HT-29 (cell line): Measurements from ENCODE around the gene KLHDC3. TPM values are rescaled to one million over a fixed set of nuclear protein-coding genes. Genes with fewer than 3 reads are reported as not detected.
"Not testable (repeated sequence)": the region's sequence is repeated elsewhere in the genome, so short reads cannot be mapped to it uniquely, and the experiment has no call there.

ENCODE experiments used
- DNase-seq: peaks from one replicate; pipeline ENCODE4 v3.0.0-alpha.2; 2015; ENCODE audit warnings: low spot score
- total RNA-seq: library from RNA; depleted of rRNA; stranded (reverse); fragments of >200 nt; shearing (Covaris generic); gene quantifications from 2 replicates; pipeline ENCODE4 v1.2.3, GENCODE V29; 2014

Gene KLHDC3
- total RNA-seq, 1 experiment from 2014 or later = 126 TPM

DNA sequence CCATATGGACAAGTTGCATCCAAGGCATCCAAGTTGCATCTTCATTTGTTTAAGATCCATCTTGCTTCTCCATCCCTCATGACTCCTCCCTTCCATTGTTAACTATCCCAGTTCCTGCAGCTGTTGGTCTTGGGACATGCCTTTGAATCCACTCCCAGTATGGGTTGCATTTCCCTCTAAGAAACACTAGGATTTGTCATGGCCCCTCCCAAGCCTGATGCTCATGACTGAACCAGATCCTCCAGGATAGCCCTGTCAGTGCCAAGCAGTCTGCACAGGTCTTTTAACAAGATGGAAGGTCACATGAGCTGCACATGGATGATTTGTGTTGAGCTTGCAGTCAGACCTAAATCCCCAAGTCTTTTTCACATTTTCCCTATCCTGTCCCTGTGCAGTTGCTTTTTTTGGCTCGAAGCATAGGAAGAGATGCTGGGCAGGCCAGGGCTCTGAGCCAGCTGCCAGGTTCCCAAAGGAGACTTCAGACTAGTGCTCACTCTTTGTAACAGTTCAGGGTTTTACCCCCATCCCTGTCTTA is 25.5 kb upstream of the KLHDC3 start:
- no peak for DNase-seq

DNA sequence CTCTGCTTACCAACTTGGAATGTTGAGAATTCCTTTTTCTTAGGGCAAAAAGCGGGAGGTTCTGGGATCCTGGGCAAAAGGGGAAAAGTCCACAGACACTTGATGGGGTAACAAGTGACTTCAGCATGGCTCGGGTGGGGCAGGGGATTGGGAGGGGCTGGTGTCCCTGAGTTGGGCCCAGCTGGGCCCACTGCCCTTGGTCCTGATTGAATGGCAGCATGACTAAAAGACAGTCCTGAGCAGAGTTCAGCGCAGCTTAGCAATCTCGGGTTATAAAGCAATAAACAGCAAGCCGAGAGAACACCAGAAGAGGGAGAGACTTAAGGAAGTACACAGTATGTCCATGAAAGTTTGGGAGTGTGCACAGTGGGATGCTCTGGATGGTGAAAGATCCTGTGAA is 24.1 kb upstream of the KLHDC3 start:
- DNase-seq = no peak

DNA sequence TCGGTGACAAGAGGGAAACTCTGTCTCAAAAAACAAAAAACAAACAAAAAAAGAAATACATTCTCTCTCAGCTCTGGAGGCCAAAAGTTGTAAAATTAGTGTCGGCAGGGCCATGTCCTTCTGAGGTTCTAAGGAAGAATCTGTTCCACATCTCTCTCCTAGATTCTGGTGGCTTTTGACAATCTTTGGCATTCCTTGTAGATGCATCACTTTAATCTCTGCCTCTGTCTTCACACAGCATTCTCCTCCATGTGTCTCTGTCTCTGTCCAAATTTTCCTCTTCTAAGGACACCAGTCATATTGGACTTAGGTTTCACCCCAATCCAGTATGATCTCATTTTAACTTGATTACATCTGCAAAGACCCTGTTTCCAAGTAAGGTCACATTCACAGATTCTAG is 20.6 kb upstream of the KLHDC3 start:
- no peak for DNase-seq

DNA sequence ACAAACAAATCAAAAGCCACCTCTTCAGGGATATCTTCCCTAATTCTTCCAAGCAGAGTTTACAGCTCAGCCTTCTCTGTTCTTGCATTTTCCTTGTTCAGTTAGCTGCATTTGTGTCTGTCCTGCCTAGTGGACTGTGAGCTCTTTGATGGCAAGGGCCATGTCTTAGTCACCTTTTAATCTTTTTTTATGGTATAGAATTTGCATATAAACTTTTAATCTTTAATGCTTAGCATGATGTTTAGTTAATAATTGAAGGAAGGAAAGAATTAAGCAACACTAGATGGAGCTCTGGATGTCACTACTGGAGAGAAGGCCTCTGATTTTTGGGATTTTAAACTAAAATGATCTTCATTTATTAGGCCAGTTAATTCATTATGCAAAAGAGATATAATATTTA is 17.5 kb upstream of the KLHDC3 start:
- DNase-seq = peak; percentile 51

DNA sequence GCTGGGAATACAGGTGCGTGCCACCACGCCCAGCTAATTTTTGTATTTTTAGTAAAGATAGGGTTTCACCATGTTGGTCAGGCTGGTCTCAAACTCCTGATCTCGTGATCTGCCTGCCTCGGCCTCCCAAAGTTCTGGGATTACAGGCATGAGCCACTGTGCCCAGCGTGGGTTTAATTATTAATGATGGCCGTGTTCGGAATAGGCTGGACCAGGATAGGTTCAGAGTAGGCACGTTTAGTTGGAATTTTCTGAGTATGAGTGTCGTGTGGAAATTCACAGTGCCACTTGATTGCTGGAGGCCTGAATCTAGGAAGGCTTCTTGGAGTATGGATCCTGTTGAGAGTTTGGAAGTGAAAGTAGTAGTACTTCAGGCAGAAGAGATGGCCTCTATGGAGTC is 15.8 kb upstream of the KLHDC3 start:
- not testable (repeated sequence) for DNase-seq

DNA sequence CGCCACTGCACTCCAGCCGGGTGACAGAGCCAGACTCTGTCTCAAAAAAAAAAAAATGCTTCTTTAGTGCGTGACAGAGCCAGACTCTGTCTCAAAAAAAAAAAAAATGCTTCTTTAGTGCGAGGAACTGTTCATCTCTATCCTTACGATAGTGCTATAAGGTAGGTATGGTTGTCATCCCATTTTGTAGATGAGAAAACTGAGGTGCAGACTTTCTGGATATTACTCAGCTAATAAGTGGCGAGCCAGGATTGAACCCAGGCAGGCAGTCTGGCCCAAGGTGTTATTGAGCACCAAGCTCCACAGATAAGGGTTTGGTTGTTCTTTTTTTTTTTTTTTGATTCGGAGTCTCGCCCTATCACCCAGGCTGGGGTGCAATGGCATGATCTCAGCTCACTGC is 12.2 kb upstream of the KLHDC3 start:
- DNase-seq = no peak

DNA sequence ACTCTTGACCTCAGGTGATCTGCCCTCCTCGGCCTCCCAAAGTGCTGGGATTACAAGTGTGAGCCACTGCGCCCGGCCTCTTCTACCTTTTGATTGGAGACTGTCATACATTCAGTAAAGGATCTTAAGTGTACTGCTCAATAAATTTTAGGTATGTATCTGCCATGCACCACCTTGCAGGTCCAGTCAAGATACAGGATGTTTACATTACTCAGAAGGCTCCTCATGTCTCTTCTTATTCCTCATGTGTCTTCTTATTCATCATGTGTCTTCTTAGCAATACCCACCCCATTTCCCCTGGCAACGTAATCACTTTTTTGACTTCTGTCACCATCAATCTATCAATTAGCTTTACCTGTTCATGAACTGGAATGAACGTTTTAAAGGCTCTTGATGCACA is 8.2 kb upstream of the KLHDC3 start:
- DNase-seq = no peak

DNA sequence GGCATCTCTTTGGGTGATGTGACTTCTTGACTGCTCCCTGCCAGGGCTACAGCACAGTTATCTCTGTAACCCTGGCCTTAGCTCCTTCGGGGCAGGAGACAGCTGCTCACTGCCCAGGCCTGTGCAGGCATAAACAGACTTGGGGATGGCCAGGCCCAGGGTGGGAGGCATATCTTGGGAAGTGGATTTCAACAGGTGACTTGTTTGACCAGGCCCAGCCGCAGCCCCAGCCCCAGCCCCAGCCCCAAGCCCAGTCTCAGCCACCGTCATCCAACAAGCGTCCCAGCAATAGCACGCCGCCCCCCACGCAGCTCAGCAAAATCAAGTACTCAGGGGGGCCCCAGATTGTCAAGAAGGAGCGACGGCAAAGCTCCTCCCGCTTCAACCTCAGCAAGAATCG is 7.8 kb upstream of the KLHDC3 start:
- no peak for DNase-seq

DNA sequence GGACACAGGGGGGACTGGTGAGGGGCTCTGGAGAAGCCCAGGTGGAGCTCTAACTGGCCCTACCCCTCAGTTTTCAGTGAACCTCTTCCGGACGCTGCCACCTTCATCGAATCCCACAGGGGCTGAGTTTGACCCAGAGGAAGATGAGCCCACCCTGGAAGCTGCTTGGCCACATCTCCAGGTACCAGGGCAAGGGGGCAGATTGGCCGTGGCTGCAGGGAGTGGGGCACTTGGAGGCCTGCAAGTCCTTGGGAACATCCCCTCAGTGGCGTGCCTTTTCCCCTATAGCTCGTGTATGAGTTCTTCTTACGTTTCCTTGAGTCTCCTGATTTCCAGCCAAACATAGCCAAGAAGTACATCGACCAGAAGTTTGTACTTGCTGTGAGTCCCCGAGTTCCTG is 6.9 kb upstream of the KLHDC3 start:
- no peak for DNase-seq

DNA sequence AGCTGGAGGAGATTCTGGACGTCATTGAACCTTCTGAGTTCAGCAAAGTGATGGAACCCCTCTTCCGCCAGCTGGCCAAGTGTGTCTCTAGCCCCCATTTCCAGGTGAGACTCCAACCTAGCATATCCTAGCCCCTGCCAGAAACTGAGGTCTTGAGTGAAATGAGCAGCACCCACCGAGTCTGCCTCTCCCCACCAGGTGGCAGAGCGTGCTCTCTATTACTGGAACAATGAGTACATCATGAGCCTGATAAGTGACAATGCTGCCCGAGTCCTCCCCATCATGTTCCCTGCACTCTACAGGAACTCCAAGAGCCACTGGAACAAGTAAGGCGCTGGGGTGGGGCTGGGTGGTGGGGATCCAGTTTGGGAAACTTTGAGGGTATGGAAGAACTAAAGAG is 4.9 kb upstream of the KLHDC3 start:
- DNase-seq = peak; percentile 67

DNA sequence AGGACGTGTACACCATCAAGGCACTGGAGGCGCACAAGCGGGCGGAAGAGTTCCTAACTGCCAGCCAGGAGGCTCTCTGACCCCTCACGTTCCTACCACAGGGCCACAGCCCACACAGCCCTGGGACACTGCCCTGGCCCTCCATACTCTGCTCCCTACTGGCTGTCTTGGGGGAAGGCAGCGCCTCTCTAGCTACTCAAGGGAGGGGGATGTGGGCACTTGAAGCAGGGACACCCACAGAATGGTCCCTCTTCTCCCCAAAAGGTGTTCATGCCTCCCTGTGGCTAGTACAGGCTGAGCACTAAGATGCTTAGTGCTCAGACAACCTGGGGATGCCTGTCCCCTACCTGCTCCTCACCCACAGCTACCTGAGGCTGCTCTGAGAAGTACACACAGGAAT is 2.8 kb upstream of the KLHDC3 start:
- DNase-seq = no peak

DNA sequence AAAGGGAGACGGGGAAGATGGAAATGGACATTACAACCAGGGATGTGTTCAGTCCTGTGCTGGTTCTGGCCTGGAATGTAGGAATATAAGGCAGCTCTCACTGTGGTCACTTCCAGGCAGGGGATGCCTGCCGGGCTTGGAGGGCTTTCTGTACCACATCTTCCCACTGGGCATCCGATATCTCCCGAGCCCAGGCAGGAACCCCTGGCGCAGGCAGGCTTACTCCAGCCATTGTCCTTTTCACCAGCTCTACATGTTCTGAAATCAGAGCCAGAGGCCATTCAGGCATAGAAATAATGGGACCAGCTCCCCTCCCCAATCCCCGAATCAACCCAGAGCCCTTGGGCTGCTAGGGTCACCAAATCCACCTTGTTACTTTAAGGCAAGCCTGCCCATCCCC is 1.7 kb upstream of the KLHDC3 start:
- DNase-seq = no peak

DNA sequence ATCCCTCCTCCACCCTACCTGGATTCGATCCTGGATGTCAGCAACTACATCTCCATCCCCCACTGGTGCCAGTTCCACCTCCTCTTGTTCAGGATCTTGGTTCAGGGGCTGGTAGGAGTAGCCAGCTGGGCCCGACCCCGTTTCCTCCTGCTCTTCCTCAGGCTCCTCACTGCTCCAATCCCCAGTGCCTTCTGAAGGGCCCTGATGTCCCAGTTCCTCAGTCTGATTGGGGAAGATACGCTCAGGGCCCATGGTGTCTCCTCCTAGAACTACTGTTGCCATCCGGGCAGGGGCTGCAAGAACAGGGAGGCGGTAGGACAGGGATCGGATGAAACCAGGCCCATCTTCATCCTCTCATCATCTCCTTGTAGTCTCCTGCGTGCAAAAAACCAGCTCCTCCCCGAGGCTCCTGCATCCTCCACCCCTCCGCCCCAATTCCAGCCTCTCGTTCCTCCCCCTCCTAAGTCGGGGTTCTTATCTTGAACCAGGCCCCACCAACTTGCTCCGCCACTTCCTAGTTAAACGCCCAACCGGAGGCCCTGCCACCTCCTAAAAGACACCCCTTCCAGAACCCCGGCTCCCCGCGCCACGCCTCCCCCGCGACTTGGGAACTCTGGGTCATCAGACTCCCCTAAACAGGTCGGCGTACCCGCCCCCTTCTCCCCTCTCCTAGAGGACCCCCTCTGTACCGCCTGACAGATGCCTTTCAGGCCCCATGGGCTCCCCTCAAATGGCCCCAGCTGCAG is 779 bp upstream of the KLHDC3 start:
- peak; percentile 19 for DNase-seq

DNA sequence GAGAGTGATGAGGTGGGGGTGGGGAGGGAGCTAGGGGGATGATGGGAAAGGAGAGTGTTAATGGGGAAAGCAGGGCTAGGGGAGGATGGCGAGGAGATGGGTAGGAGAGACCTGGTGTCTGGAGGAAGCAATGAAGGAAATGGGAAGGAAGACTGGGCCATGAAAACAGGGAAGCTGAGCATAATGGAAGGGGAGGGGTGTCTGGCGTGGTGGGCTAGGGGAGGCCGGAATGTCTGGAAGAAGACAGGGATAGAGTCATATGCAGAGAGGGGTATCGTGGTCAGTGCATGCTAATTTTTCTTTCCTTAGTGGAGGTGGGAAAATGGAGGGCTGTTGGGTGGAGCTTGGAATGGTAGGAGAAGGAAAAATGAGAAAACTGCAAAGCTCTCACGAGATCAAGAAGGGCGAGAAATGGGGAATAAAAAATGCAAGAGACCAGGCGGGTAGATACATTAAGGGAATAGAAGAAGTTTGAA is 423 bp downstream of the KLHDC3 start:
- no peak for DNase-seq

DNA sequence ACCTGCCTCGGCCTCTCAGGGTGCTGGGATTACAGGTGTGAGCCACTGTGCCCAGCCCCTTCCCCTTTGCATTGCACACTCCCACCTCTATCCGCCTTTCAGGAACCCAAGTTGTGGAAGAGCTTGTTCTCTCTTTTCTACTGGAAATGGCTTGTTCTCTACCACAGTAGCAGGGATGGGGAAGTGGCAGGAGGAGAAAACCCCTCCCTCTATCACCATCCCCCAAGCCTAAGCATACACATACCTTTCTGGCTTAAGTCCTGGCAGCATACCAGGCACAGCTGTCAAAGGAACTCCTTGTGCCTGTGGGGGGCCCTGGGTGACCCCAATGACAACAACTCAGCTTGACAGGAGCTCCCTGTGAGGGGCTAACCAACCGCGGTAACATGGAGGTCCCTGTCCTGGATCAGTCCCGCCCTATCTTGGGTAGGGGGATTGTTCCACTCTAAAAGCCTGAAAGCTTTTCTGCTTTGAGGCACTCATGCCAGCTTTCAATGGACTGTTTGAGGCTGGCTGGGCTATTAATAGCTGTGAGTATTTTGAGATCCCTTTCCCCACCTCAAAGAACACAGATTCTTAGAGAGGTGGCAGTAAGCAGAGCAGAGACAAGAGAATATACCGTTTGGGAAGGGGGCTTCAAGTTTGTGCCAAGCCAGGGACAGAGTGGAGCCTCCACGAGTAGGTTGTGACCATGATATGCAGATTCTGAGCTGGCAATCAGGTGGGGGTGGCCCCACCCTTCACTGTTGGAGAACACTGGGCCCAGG is 2.3 kb downstream of the KLHDC3 start:
- DNase-seq = no peak

DNA sequence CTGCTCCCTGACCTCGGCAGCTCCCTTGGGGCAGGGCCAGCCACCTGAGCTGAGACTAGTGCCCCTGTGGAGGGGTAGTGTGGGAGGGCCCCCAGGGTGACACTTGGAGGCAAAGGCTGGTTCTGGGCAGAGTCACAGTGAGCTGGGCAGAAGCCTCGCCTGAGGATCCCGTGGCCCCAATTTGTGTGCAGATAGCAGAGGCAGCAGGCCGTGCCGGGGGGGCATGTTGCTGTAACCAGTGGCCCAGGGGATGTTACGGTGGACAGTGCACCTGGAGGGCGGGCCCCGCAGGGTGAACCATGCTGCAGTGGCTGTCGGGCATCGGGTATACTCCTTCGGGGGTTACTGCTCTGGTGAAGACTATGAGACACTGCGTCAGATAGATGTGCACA is 2.9 kb downstream of the KLHDC3 start:
- DNase-seq = no peak

DNA sequence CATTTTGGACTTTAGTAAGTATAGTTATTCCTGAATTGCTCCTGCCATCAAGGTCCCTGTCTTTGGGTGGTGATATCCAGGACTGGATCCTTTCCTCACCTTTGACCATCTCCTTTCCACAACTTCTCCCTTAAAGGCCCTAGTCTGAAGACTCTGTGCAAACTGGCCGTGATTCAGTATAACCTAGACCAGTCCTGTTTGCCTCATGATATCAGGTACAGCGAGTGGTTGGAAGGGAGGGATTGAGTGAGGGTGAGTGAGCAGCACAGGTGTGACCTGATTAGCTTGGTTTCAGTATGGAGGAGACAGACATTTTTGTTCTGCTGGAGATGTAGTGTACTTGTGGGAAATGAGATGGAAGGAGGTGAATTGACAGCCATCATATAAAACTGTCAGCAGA is 5.1 kb downstream of the KLHDC3 start:
- DNase-seq = no peak

DNA sequence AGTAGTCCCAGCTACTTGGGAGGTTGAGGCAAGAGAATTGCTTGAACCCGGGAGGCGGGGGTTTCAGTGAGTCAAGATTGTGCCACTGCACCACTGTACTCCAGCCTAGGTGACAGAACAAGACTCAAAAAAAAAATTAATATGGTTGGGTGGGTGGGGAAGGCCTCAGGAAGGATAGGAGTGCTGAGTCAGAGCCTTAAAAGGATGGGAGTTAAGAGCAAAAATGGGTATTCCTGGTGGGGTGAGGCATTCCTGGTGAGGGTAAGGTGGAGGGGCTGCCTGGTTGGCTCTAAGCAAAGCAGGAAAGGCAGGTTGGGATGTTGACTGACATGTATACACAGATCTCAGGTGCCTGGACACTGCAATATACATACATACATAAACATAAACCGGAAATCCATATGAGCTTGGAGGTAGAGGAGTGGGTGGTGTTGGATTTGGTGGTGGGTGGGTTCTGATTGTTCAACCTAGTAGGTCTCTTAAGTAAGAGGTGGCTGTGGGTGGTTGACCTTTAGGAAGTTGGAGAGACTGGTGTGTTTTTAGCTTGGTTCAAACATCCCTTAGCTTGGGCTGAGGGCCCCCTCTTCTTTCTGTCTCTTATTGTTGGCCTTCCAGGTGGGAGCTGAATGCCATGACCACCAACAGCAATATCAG is 6.1 kb downstream of the KLHDC3 start:
- DNase-seq = no peak

DNA sequence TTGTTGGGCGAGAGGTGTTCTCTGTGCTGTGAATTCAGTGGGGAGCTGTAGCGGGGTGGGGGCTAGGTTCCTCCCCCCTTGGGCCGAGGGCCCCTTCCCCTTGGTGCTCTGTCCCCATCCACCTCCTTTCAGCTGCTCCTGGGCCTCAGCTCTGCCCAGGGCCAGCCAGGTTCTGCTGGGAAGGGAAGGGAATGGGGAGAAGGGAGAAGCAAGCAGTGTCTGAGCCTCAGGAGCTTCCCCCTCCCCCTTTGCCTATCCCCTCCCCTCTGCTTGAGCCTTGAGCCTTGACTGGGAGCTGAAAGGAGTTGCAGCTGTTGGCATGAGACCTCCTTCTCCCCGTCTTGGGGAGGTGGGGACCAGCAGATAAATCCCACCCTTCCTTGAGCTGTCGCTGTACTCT is 6.8 kb downstream of the KLHDC3 start:
- peak; percentile 10 for DNase-seq

DNA sequence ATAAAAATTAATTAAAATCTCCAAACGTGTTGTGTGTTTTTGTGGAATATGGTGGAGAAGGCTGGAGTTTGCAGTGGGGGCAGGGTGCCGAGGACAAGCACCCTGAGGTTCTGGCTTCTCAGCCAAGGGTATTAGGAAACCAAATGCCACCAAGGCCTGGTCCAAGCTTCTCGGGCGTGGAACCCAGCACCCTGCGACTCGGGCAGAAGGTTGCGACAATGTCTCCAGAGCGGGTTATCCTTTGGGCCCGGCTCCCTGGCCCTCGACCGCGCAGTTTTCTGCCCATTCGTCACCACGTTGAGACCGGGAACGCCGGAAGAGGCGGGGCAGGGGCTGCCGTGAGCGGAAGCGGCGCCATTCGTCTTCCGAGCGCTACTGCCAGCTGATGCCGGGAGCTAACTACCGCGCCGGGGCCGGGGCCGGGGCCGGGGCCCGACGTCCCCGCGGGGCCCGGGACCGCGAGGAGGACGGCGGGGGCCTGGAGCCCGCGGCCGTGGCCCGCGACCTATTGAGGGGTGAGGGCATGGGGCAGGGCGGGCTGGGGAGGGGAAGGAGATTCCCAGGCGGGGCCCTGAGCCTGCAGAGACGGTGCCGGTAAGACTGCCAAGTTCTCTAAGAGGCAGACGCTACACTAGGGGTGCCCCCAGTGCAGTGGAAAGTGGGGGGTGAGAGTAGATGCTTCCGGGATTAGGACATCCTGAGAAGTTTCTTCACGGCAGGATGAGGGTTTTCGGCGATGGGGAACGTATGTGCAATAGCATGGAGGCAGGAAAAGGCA is 7.4 kb downstream of the KLHDC3 start, which contains the start of gene RRP36:
RRP36 (plus strand) TSS at position 354 of the 778 bp plus-strand sequence; CDS start at position 386, 32 bp downstream.
- peak; percentile 71 for DNase-seq

DNA sequence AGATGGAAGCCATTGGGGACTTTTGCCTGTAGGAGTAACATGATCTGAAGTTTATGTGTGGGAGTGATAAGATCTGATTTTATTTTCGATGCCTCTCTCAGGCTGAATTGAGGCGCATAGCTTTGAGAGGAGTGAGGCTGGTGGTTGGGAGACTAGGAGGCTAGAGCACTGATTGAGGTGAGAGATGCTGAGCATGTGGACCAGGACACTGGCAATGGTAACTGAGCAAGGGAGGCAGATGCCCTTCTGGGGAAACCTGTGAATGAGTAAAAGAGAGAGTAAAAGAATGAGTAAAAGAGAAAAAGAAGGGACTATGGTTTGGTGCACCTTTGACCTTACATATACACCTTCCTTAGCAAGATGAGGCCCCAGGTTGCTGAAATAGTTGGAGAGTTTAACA is 10.4 kb downstream of the KLHDC3 start:
- DNase-seq = no peak
